AG04450 (cell line): Measurements from ENCODE around the gene TAF1B. TPM values are rescaled to one million over a fixed set of nuclear protein-coding genes. Genes with fewer than 3 reads are reported as not detected.
A peak's percentile ranks its signal among the peaks of the same experiment; 100 is the strongest.

Experiments
- CTCF ChIA-PET: fragments of 300-600, 350-600 bp; formaldehyde crosslinking; extraction: SDS; loops from one replicate; lab custom pipeline; 2022; ENCODE audit warnings: antibody characterized with exemption, inconsistent platforms; lab: Charles Lee
- POLR2A ChIA-PET: fragments of 350-600 bp; formaldehyde crosslinking; extraction: SDS; loops from one replicate; lab custom pipeline; 2021; ENCODE audit warnings: antibody characterized with exemption, inconsistent platforms; lab: Yijun Ruan, JAX
- DNase-seq: peaks from one replicate; pipeline ENCODE4 v3.0.0-alpha.2; 2011; ENCODE audit warnings: low read depth, low spot score
- H3K27ac ChIP-seq: one replicate; pipeline ENCODE4 v1.5.1; 2012; ENCODE audit warnings: low read depth, low read length, control low read depth
- H3K27me3 ChIP-seq: one replicate; pipeline ENCODE4 v1.6.0; 2012; ENCODE audit warnings: low read length; ENCODE audit not compliant: control insufficient read depth, insufficient read depth
- H3K4me3 ChIP-seq: 2 replicates; pipeline ENCODE4 v1.5.1; 2011; ENCODE audit warnings: mild to moderate bottlenecking, low read depth, low read length, control low read depth
- H3K9me3 ChIP-seq: 2 replicates; pipeline ENCODE4 v1.5.1; 2012; ENCODE audit warnings: low read length; ENCODE audit not compliant: control insufficient read depth, insufficient read depth
- CTCF ChIP-seq: IDR thresholded peaks from 2 replicates; pipeline ENCODE4 v1.5.1; 2011; ENCODE audit warnings: low read depth, low read length, control low read depth, inconsistent platforms
- polyA plus RNA-seq: library from polyadenylated mRNA; depleted of rRNA; stranded (reverse); fragments of >200 nt; gene quantifications from 2 replicates; pipeline ENCODE4 v1.2.3, GENCODE V29; 2011

The TAF1B gene
- polyA plus RNA-seq, 1 experiment = 25.8 TPM

DNA sequence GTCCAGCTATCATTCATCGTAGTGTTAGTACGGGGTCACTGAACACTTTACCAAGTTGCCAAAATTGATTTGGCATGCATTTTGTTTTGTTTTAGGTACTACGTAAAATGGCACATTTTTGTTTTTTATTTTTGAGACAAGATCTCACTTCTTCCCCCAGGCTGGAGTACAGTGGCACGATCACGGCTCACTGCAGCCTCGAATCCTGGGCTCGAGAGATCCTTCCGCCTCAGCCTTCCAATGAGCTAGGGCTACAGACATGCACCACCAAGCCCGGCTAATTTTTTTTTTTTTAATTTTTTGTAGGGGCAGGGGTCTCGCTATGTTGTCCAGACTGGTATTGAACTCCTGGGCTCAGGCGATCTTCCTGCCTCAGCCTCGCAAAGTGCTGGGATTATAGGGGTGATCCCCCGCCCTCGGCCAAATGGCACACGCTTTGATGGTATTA, 786 bp downstream of the TAF1B start:
- peak overlapping the region; percentile 78 for H3K4me3 ChIP-seq
- CTCF ChIA-PET = interaction anchor here (0.5 to 4.4 kb wide), 7 partner anchors 30 to 228 kb away, joined by 3 to 32 read pairs (median 5); no protein-coding TSS in a partner anchor
- no peaks in the 10 kb centered on the region for H3K27me3 ChIP-seq
- H3K27ac ChIP-seq = peak overlapping the region; percentile 88
- DNase-seq = no peak
- H3K9me3 ChIP-seq = no peaks in the 10 kb centered on the region
- TF ChIP-seq CTCF = no peak
- POLR2A ChIA-PET = interaction anchor here (0.7 to 2.0 kb wide), 11 partner anchors 19 to 370 kb away, joined by 3 to 11 read pairs (median 5); partner anchors contain the start of gene YWHAQ

- H3K27ac ChIP-seq = no peak overlapping the region
- H3K9me3 ChIP-seq = no peaks in the 10 kb centered on the region
- peak overlapping the region; percentile 78 for H3K4me3 ChIP-seq
- no peaks in the 10 kb centered on the region for H3K27me3 ChIP-seq
- ChIA-PET POLR2A (interaction anchor here (0.7 to 2.0 kb wide), 2 partner anchors 20 to 312 kb away, joined by 3 to 5 read pairs; no protein-coding TSS in a partner anchor), CTCF (interaction anchor here (0.5 to 4.4 kb wide), 7 partner anchors 30 to 228 kb away, joined by 3 to 32 read pairs (median 5); no protein-coding TSS in a partner anchor)
- DNase-seq = no peak
- no peak for TF ChIP-seq CTCF
Measured at GRCh38 chr2:9844576-9844975, 1.3 kb downstream of the TAF1B start.

DNA sequence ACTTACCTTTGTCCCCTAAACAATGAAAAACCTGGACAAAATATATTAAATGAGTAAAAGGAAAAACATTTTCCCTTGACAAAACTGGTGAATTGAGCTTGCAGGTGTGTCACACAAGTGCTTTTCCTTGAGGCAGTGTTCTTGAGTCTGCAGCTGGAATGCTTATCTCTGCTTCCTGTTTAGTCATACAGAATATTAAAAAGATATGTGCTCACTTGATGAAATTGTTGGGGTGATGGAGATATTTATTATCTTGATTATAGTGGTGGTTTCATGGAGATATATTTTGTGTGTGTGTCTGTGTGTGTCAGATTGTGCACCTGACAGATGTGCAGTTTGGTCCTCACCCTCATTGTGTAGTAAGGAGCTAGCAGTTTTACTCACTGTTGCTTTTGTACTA, 3.3 kb downstream of the TAF1B start:
- ChIA-PET CTCF (interaction anchor here (0.6 to 1.0 kb wide), 2 partner anchors 138 to 286 kb away, joined by 3 to 5 read pairs; no protein-coding TSS in a partner anchor), POLR2A (no interaction called here)
- Histone ChIP-seq H3K4me3 (no peak overlapping the region), H3K9me3 (no peaks in the 10 kb centered on the region), H3K27me3 (no peaks in the 10 kb centered on the region), H3K27ac (no peak overlapping the region)
- DNase-seq = no peak
- no peak for TF ChIP-seq CTCF

- ChIA-PET CTCF (interaction anchor here (0.6 to 1.1 kb wide), 3 partner anchors 33 to 287 kb away, joined by 3 to 5 read pairs (median 4); no protein-coding TSS in a partner anchor), POLR2A (no interaction called here)
- Histone ChIP-seq H3K27ac (no peak overlapping the region), H3K27me3 (no peaks in the 10 kb centered on the region), H3K4me3 (no peak overlapping the region), H3K9me3 (no peaks in the 10 kb centered on the region)
- TF ChIP-seq CTCF = no peak
- no peak for DNase-seq
Measured at GRCh38 chr2:9847140-9847539, 3.9 kb downstream of the TAF1B start.

GRCh38 chr2:9852881-9853280, 9.6 kb downstream of the TAF1B start:
- Histone ChIP-seq H3K27me3 (no peaks in the 10 kb centered on the region), H3K4me3 (no peak overlapping the region), H3K9me3 (peaks cover 4% of the 10 kb centered on the region; the same call in 1 of the 2 replicates), H3K27ac (no peak overlapping the region)
- ChIA-PET POLR2A (interaction anchor here (0.7 kb wide), 1 partner anchor 9 kb away, joined by 6 read pairs; the partner anchor contains the start of gene TAF1B), CTCF (interaction anchor here (0.5 kb wide), 1 partner anchor 33 kb away, joined by 5 read pairs; no protein-coding TSS in a partner anchor)
- no peak for DNase-seq
- no peak for TF ChIP-seq CTCF
